CD4-positive, alpha-beta T cell treated with Interleukin-6 for 4 hours (primary cell): ENCODE data around the gene DGUOK.

Source experiments
- DNase-seq: peaks from one replicate; pipeline ENCODE4 v3.0.0-alpha.2; 2020; ENCODE audit warnings: mixed read lengths

DGUOK gene

GRCh38 chr2:73999881-74000597, 73.4 kb downstream of the DGUOK start:
- no peak for DNase-seq

GRCh38 chr2:74000666-74001065, 74.0 kb downstream of the DGUOK start:
- no peak for DNase-seq

- no peak for DNase-seq
These were observed 74.4 kb downstream of the DGUOK start for GRCh38 chr2:74001121-74001520.

- DNase-seq = no peak
These were observed 75.3 kb downstream of the DGUOK start for GRCh38 chr2:74001781-74002504.

- peak; percentile 86 for DNase-seq
These were observed 76.1 kb downstream of the DGUOK start for GRCh38 chr2:74002505-74003421.

- DNase-seq = no peak
These were observed 77.0 kb downstream of the DGUOK start for GRCh38 chr2:74003494-74004211.

- DNase-seq = no peak
These were observed 77.8 kb downstream of the DGUOK start for GRCh38 chr2:74004212-74005182.

- no peak for DNase-seq
These were observed 79.1 kb downstream of the DGUOK start for GRCh38 chr2:74005786-74006185.

GRCh38 chr2:74006459-74006858, 79.8 kb downstream of the DGUOK start:
- no peak for DNase-seq

- DNase-seq = no peak
These were observed 80.4 kb downstream of the DGUOK start for GRCh38 chr2:74007121-74007520.

GRCh38 chr2:74007711-74008110, 81.0 kb downstream of the DGUOK start:
- no peak for DNase-seq
